VCaP (cell line): Measurements from ENCODE around the gene BAHCC1.

ENCODE experiments used
- H3K27ac ChIP-seq: fragments of 450-650 bp; 2 replicates; pipeline ENCODE4 v1.5.1; 2017
- CTCF ChIP-seq: fragments of 450-650 bp; conservative IDR thresholded peaks from 2 replicates; pipeline ENCODE4 v1.5.1; 2017; ENCODE audit warnings: mild to moderate bottlenecking, moderate library complexity

Gene BAHCC1

GRCh38 chr17:81511554-81511803 lies 116.2 kb downstream of the BAHCC1 start:
- H3K27ac ChIP-seq: peak overlapping the region; percentile 100

GRCh38 chr17:81511804-81512561 lies 116.7 kb downstream of the BAHCC1 start:
- H3K27ac ChIP-seq: peak overlapping the region; percentile 100
- no peak for TF ChIP-seq CTCF

More at GRCh38 chr17:81511554-81511803, 116.2 kb downstream of the BAHCC1 start:
- no peak for TF ChIP-seq CTCF

GRCh38 chr17:81512562-81513371 lies 117.5 kb downstream of the BAHCC1 start, which contains the start of gene ACTG1:
Gene ACTG1 (minus strand): TSS chr17:81512799. CDS start chr17:81512354, 445 bp downstream.
- TF ChIP-seq CTCF: no peak
- peak within 1 kb of the TSS; percentile 100 for H3K27ac ChIP-seq

DNA sequence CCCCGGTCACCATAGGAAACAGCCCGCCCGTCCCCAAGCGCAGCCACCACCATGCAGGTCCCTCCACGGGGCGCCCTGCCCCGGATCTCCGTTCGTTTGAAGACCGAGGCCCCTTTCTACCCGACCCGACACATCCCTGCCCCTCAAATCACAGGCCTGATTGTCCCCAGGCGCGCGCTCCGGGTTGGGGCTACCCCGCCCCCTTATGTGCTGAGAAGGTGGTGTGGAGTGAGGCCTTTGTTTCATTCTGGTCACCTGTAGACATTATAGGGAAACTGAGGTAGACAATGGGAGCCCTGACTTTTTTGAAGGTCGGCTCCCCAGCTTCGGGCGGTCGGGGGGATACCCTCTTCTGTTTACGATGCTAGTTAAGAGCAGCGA lies 118.1 kb downstream of the BAHCC1 start:
- TF ChIP-seq CTCF: no peak
- peak overlapping the region; percentile 100 for H3K27ac ChIP-seq

DNA sequence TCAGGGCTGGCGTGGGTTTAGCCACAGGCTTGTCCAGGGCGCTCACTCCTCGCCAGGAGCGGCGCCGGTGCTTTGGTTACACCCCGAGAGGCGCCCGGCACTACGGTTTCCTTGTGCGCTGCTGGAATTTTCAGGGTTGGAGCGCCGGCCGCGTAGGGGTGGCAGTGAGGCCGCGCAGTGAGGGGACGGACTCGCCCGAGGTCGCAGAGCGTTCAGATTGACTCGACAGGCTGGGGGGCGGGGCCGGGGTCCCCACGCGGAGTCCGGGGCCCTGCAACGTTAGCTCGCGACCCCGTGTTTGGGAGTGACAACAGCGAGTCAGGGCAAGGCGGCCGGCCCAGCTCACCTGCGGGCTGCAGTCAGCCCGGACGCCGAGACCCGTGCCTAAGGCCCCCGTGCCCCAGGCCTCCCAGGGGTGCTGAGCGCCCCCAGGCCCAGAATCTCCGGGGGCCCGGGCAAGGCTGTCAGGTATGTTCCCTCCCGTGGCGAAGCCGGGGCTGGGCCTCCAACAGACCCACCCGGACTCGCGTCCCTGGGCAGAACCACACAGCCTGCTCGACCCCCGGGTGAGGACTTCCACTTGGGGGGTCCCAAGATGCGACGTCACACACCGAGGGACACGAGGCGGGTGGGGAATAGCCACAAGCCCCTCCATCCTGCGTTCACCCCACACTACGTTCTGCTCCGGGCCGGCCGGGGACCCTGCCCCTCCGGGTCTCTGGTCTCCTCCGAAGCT lies 118.7 kb downstream of the BAHCC1 start:
- TF ChIP-seq CTCF: no peak
- peak overlapping the region; percentile 100 for H3K27ac ChIP-seq

- no peak for TF ChIP-seq CTCF
- peak overlapping the region; percentile 100 for H3K27ac ChIP-seq
These were observed 119.2 kb downstream of the BAHCC1 start for GRCh38 chr17:81514489-81514738.
